ENCODE measurements around the gene SPACA7.
A peak's percentile ranks its signal among the peaks of the same experiment; 100 is the strongest.

Gene SPACA7, protein sequence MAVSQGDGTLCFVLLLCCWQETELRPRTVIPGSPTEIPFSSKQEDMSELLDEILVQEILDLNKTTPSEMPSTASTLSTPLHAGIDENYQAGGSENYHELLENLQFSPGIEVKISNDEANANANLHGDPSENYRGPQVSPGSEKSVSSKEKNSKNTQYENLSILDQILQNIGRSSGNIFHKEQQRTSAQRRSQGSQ

DNA sequence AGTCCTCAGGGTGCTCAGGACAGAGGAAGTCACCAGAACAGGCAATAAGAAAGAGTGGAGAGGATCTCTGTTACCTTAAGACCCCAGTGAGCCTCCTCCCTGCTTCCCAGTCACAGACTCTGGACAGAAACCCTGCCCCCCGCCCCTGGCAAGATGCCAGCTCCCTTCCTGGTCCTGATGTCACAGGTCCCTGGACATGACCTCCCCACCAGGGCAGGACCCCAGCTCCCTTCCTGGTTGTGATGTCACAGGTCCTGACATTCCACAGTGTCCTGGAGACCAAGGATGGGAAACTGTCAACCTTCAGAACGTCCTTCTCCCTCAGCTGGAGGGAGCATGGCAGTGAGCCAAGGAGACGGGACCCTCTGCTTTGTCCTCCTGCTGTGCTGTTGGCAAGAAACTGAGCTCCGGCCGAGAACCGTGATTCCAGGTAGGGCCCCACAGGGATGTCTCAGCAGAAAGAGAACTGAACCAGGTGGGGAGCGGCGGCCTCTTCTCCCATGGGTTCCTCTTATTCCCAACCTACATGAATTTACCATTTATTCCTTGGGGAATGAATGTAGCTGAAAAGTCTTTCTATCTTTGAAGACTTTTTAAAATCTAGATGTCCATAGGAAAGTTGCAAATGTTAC, at the start of gene SPACA7:
Gene SPACA7, plus strand, starts transcription at position 306 of the 632 bp plus-strand sequence. Its CDS starts 31 bp downstream, at position 337.
- peaks cover 0 to 7% (median 2%) of the 10 kb centered on the region in 5 donors for H3K27me3 ChIP-seq (ENCODE audit: control insufficient read depth in 5 of 5, insufficient read depth in 4 of 5, low read length in 5 of 5)
- H3K4me3 ChIP-seq (ENCODE audit: low read depth in 1 of 5, low read length in 5 of 5), result no peak within 1 kb of the TSS
- H3K9me3 ChIP-seq (ENCODE audit: control insufficient read depth in 5 of 5, low read length in 5 of 5), result peaks cover 0 to 5% (median 2%) of the 10 kb centered on the region in 5 donors
- H3K27ac ChIP-seq (ENCODE audit: low read depth, low read length), result no peak within 1 kb of the TSS
- no peak within 1 kb of the TSS for H3K9ac ChIP-seq (ENCODE audit: low read length in 5 of 5)
- H3K4me1 ChIP-seq (ENCODE audit: control insufficient read depth in 5 of 5, insufficient read depth in 5 of 5, low read length in 5 of 5), result no peaks in the 10 kb centered on the region
- H3K36me3 ChIP-seq (ENCODE audit: control insufficient read depth in 5 of 5, insufficient read depth in 5 of 5, low read length in 5 of 5), result no peaks in the 10 kb centered on the region

DNA sequence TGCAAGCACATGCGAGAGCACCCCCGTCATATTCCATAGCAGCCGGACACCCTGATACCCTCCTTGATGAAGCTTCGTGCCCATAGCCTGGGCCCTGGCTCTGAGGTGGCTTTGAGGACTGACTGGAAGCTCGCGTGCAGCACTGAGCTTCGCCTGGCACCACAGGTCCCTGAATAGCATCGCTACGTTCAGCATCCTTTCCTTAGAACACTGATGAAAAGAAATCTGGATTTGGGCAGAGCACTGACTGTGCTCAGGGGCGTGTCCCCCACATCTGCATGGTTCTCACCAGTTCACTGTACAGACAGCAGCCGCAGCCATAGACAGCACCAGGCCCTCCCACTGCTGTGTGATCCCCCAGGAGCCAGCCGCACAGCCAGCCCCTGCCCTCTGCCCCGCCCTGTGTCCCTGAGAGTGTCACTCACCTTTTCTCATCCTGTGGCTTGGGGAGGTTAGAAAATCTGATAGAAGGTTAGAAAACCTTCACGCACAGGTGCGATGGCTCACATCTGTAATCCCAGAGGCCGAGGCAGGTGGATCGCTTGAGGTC, 49.3 kb upstream of the SPACA7 start:
- peaks cover 3 to 16% (median 7%) of the 10 kb centered on the region in 5 donors for H3K27me3 ChIP-seq (ENCODE audit: control insufficient read depth in 5 of 5, insufficient read depth in 4 of 5, low read length in 5 of 5)
- H3K4me1 ChIP-seq (ENCODE audit: control insufficient read depth in 5 of 5, insufficient read depth in 5 of 5, low read length in 5 of 5), result peaks cover 2 to 50% (median 20%) of the 10 kb centered on the region in 5 donors
- no peak overlapping the region for H3K4me3 ChIP-seq (ENCODE audit: low read depth in 1 of 5, low read length in 5 of 5)
- H3K27ac ChIP-seq (ENCODE audit: low read depth, low read length), result no peak overlapping the region
- no peak overlapping the region for H3K9ac ChIP-seq (ENCODE audit: low read length in 5 of 5)
- H3K9me3 ChIP-seq (ENCODE audit: control insufficient read depth in 5 of 5, low read length in 5 of 5), result no peaks in the 10 kb centered on the region
- H3K36me3 ChIP-seq (ENCODE audit: control insufficient read depth in 5 of 5, insufficient read depth in 5 of 5, low read length in 5 of 5), result no peaks in the 10 kb centered on the region

- Histone ChIP-seq H3K36me3 (ENCODE audit: control insufficient read depth in 5 of 5, insufficient read depth in 5 of 5, low read length in 5 of 5) (no peaks in the 10 kb centered on the region), H3K9ac (ENCODE audit: low read length in 5 of 5) (no peak overlapping the region), H3K27ac (ENCODE audit: low read depth, low read length) (peak overlapping the region; percentile 72), H3K9me3 (ENCODE audit: control insufficient read depth in 5 of 5, low read length in 5 of 5) (no peaks in the 10 kb centered on the region), H3K4me3 (ENCODE audit: low read depth in 1 of 5, low read length in 5 of 5) (no peak overlapping the region), H3K4me1 (ENCODE audit: control insufficient read depth in 5 of 5, insufficient read depth in 5 of 5, low read length in 5 of 5) (peaks cover 2 to 61% (median 20%) of the 10 kb centered on the region in 5 donors), H3K27me3 (ENCODE audit: control insufficient read depth in 5 of 5, insufficient read depth in 4 of 5, low read length in 5 of 5) (peaks cover 7 to 28% (median 14%) of the 10 kb centered on the region in 5 donors)
Measured at GRCh38 chr13:112328936-112329335, 47.2 kb upstream of the SPACA7 start.

DNA sequence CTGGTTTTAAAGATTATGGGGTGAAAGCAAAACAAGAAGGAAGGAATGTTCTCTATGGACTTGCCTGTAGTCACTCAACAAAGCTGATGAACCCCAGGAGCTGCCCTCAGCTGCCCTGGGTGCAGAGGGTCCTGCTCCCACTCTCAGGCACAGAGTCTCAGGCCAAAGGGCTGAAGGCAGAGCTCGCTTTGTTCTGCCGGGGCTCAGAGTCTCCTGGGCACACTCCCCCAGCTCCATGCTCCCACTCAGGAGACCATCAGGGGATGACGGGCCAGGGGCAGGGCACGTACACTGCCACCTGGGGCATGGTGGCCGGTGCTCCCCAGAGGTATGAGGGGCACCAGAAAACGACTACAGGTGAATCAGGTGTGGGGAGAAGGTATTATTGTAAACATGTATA, 46.8 kb upstream of the SPACA7 start:
- Histone ChIP-seq H3K4me1 (ENCODE audit: control insufficient read depth in 5 of 5, insufficient read depth in 5 of 5, low read length in 5 of 5) (peaks cover 2 to 64% (median 20%) of the 10 kb centered on the region in 5 donors), H3K27ac (ENCODE audit: low read depth, low read length) (peak overlapping the region; percentile 72), H3K27me3 (ENCODE audit: control insufficient read depth in 5 of 5, insufficient read depth in 4 of 5, low read length in 5 of 5) (peaks cover 7 to 28% (median 14%) of the 10 kb centered on the region in 5 donors), H3K36me3 (ENCODE audit: control insufficient read depth in 5 of 5, insufficient read depth in 5 of 5, low read length in 5 of 5) (no peaks in the 10 kb centered on the region), H3K4me3 (ENCODE audit: low read depth in 1 of 5, low read length in 5 of 5) (no peak overlapping the region), H3K9ac (ENCODE audit: low read length in 5 of 5) (no peak overlapping the region), H3K9me3 (ENCODE audit: control insufficient read depth in 5 of 5, low read length in 5 of 5) (no peaks in the 10 kb centered on the region)

- H3K4me3 ChIP-seq (ENCODE audit: low read depth in 1 of 5, low read length in 5 of 5), result no peak overlapping the region
- H3K27ac ChIP-seq (ENCODE audit: low read depth, low read length), result no peak overlapping the region
- no peaks in the 10 kb centered on the region for H3K9me3 ChIP-seq (ENCODE audit: control insufficient read depth in 5 of 5, low read length in 5 of 5)
- H3K36me3 ChIP-seq (ENCODE audit: control insufficient read depth in 5 of 5, insufficient read depth in 5 of 5, low read length in 5 of 5), result no peaks in the 10 kb centered on the region
- H3K27me3 ChIP-seq (ENCODE audit: control insufficient read depth in 5 of 5, insufficient read depth in 4 of 5, low read length in 5 of 5), result peaks cover 7 to 28% (median 14%) of the 10 kb centered on the region in 5 donors
- no peak overlapping the region for H3K9ac ChIP-seq (ENCODE audit: low read length in 5 of 5)
- peaks cover 2 to 68% (median 20%) of the 10 kb centered on the region in 5 donors for H3K4me1 ChIP-seq (ENCODE audit: control insufficient read depth in 5 of 5, insufficient read depth in 5 of 5, low read length in 5 of 5)
Measured at GRCh38 chr13:112330066-112330465, 46.1 kb upstream of the SPACA7 start.

- H3K9ac ChIP-seq (ENCODE audit: low read length in 5 of 5), result peak overlapping the region in 1 of 5 donors; percentile 44
- H3K36me3 ChIP-seq (ENCODE audit: control insufficient read depth in 5 of 5, insufficient read depth in 5 of 5, low read length in 5 of 5), result no peaks in the 10 kb centered on the region
- peak overlapping the region; percentile 37 for H3K27ac ChIP-seq (ENCODE audit: low read depth, low read length)
- peaks cover 2 to 69% (median 20%) of the 10 kb centered on the region in 5 donors for H3K4me1 ChIP-seq (ENCODE audit: control insufficient read depth in 5 of 5, insufficient read depth in 5 of 5, low read length in 5 of 5)
- peaks cover 0 to 5% (median 0%) of the 10 kb centered on the region in 5 donors for H3K9me3 ChIP-seq (ENCODE audit: control insufficient read depth in 5 of 5, low read length in 5 of 5)
- H3K4me3 ChIP-seq (ENCODE audit: low read depth in 1 of 5, low read length in 5 of 5), result peak overlapping the region in 3 of 5 donors; percentile 32 to 45 (median 36)
- peaks cover 7 to 28% (median 14%) of the 10 kb centered on the region in 5 donors for H3K27me3 ChIP-seq (ENCODE audit: control insufficient read depth in 5 of 5, insufficient read depth in 4 of 5, low read length in 5 of 5)
Measured at GRCh38 chr13:112330479-112331381, 45.4 kb upstream of the SPACA7 start.

DNA sequence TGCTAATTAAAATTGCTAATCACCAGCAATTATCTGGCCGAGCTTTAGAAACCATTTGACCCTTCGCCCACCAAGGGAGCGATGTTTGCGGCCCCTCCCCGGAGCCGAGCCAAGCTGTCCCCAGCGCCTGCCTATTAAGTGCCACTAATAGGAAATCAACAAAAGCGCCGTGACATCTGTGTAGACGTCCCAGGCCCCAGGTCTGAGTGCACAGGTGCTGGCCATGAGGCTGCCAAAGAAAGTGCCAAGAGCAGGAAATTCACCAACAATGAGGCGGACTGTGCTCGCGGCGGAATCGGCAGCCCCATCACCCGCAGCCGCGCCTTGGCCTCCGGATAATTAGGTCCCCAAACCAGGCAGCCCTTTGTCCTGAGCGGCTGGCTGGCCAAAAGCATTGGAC, 44.5 kb upstream of the SPACA7 start:
- no peak overlapping the region for H3K9ac ChIP-seq (ENCODE audit: low read length in 5 of 5)
- H3K4me3 ChIP-seq (ENCODE audit: low read depth in 1 of 5, low read length in 5 of 5), result no peak overlapping the region
- no peaks in the 10 kb centered on the region for H3K36me3 ChIP-seq (ENCODE audit: control insufficient read depth in 5 of 5, insufficient read depth in 5 of 5, low read length in 5 of 5)
- no peak overlapping the region for H3K27ac ChIP-seq (ENCODE audit: low read depth, low read length)
- H3K4me1 ChIP-seq (ENCODE audit: control insufficient read depth in 5 of 5, insufficient read depth in 5 of 5, low read length in 5 of 5), result peaks cover 2 to 60% (median 20%) of the 10 kb centered on the region in 5 donors
- peaks cover 7 to 24% (median 14%) of the 10 kb centered on the region in 5 donors for H3K27me3 ChIP-seq (ENCODE audit: control insufficient read depth in 5 of 5, insufficient read depth in 4 of 5, low read length in 5 of 5)
- H3K9me3 ChIP-seq (ENCODE audit: control insufficient read depth in 5 of 5, low read length in 5 of 5), result peaks cover 1 to 7% (median 3%) of the 10 kb centered on the region in 5 donors

- Histone ChIP-seq H3K9me3 (ENCODE audit: control insufficient read depth in 5 of 5, low read length in 5 of 5) (peaks cover 6 to 18% (median 11%) of the 10 kb centered on the region in 5 donors), H3K36me3 (ENCODE audit: control insufficient read depth in 5 of 5, insufficient read depth in 5 of 5, low read length in 5 of 5) (no peaks in the 10 kb centered on the region), H3K4me1 (ENCODE audit: control insufficient read depth in 5 of 5, insufficient read depth in 5 of 5, low read length in 5 of 5) (peaks cover 2 to 54% (median 16%) of the 10 kb centered on the region in 5 donors), H3K9ac (ENCODE audit: low read length in 5 of 5) (no peak overlapping the region), H3K4me3 (ENCODE audit: low read depth in 1 of 5, low read length in 5 of 5) (no peak overlapping the region), H3K27ac (ENCODE audit: low read depth, low read length) (no peak overlapping the region), H3K27me3 (ENCODE audit: control insufficient read depth in 5 of 5, insufficient read depth in 4 of 5, low read length in 5 of 5) (peaks cover 7 to 22% (median 14%) of the 10 kb centered on the region in 5 donors)
Measured at GRCh38 chr13:112332727-112333126, 43.4 kb upstream of the SPACA7 start.

GRCh38 chr13:112333756-112334543, 42.2 kb upstream of the SPACA7 start:
- H3K27ac ChIP-seq (ENCODE audit: low read depth, low read length), result no peak overlapping the region
- H3K9me3 ChIP-seq (ENCODE audit: control insufficient read depth in 5 of 5, low read length in 5 of 5), result peaks cover 6 to 18% (median 15%) of the 10 kb centered on the region in 5 donors
- H3K4me1 ChIP-seq (ENCODE audit: control insufficient read depth in 5 of 5, insufficient read depth in 5 of 5, low read length in 5 of 5), result peaks cover 2 to 44% (median 12%) of the 10 kb centered on the region in 5 donors
- no peak overlapping the region for H3K4me3 ChIP-seq (ENCODE audit: low read depth in 1 of 5, low read length in 5 of 5)
- H3K36me3 ChIP-seq (ENCODE audit: control insufficient read depth in 5 of 5, insufficient read depth in 5 of 5, low read length in 5 of 5), result no peaks in the 10 kb centered on the region
- H3K9ac ChIP-seq (ENCODE audit: low read length in 5 of 5), result no peak overlapping the region
- H3K27me3 ChIP-seq (ENCODE audit: control insufficient read depth in 5 of 5, insufficient read depth in 4 of 5, low read length in 5 of 5), result peaks cover 7 to 22% (median 14%) of the 10 kb centered on the region in 5 donors

Measured in subcutaneous abdominal adipose tissue (tissue), 5 donors.